ENCODE results near the gene NLRP10.

GRCh38 chr11:7973011-7973410, 7.8 kb upstream of the NLRP10 start:
- TF ChIP-seq CTCF (IDR thresholded peaks at IDR 0.05) (no peak), POLR2A (IDR thresholded peaks at IDR 0.05) (no peak)
